Activated CD8-positive, alpha-beta memory T cell treated with anti-CD3 and anti-CD28 coated beads, Interleukin-2, amount 50 U/mL, for 1 hour (primary cell): ENCODE results near the gene CFAP73.
A peak's percentile ranks its signal among the peaks of the same experiment; 100 is the strongest.

Experiments
- DNase-seq: peaks from one replicate; pipeline ENCODE4 v3.0.0-alpha.2; 2020; ENCODE audit errors: extremely low read depth

The CFAP73 gene

GRCh38 chr12:113119980-113120669 is 29.4 kb upstream of the CFAP73 start:
- DNase-seq, result no peak

GRCh38 chr12:113120670-113121370 is 28.7 kb upstream of the CFAP73 start:
- no peak for DNase-seq

GRCh38 chr12:113127791-113128199 is 21.7 kb upstream of the CFAP73 start:
- DNase-seq, result no peak

GRCh38 chr12:113128802-113129663 is 20.5 kb upstream of the CFAP73 start:
- DNase-seq, result no peak

- no peak for DNase-seq
These were observed 19.7 kb upstream of the CFAP73 start for GRCh38 chr12:113129664-113130456.

GRCh38 chr12:113130457-113131135 is 18.9 kb upstream of the CFAP73 start:
- no peak for DNase-seq

GRCh38 chr12:113131556-113131955 is 18.0 kb upstream of the CFAP73 start:
- DNase-seq, result no peak

GRCh38 chr12:113133036-113133435 is 16.5 kb upstream of the CFAP73 start:
- no peak for DNase-seq

GRCh38 chr12:113133666-113134065 is 15.9 kb upstream of the CFAP73 start:
- DNase-seq, result no peak

GRCh38 chr12:113134071-113134470 is 15.5 kb upstream of the CFAP73 start:
- no peak for DNase-seq

- DNase-seq, result no peak
These were observed 15.0 kb upstream of the CFAP73 start for GRCh38 chr12:113134521-113134951.

GRCh38 chr12:113135178-113136127 is 14.1 kb upstream of the CFAP73 start, which contains the start of gene RASAL1:
Gene RASAL1 (minus strand): TSS chr12:113135761. CDS start chr12:113135462, 299 bp downstream.
- peak; percentile 38 for DNase-seq

GRCh38 chr12:113136128-113136989 is 13.2 kb upstream of the CFAP73 start:
- peak; percentile 37 for DNase-seq

GRCh38 chr12:113136990-113137511 is 12.5 kb upstream of the CFAP73 start:
- DNase-seq, result no peak

- no peak for DNase-seq
These were observed 11.4 kb upstream of the CFAP73 start for GRCh38 chr12:113137861-113138783.

GRCh38 chr12:113138826-113139225 is 10.7 kb upstream of the CFAP73 start:
- DNase-seq, result no peak

- no peak for DNase-seq
These were observed 8.8 kb upstream of the CFAP73 start for GRCh38 chr12:113140706-113141105.
